Measurements from ENCODE around the gene GRB7.
"Not testable (repeated sequence)": the region's sequence is repeated elsewhere in the genome, so short reads cannot be mapped to it uniquely, and the experiment has no call there.

Gene GRB7

DNA sequence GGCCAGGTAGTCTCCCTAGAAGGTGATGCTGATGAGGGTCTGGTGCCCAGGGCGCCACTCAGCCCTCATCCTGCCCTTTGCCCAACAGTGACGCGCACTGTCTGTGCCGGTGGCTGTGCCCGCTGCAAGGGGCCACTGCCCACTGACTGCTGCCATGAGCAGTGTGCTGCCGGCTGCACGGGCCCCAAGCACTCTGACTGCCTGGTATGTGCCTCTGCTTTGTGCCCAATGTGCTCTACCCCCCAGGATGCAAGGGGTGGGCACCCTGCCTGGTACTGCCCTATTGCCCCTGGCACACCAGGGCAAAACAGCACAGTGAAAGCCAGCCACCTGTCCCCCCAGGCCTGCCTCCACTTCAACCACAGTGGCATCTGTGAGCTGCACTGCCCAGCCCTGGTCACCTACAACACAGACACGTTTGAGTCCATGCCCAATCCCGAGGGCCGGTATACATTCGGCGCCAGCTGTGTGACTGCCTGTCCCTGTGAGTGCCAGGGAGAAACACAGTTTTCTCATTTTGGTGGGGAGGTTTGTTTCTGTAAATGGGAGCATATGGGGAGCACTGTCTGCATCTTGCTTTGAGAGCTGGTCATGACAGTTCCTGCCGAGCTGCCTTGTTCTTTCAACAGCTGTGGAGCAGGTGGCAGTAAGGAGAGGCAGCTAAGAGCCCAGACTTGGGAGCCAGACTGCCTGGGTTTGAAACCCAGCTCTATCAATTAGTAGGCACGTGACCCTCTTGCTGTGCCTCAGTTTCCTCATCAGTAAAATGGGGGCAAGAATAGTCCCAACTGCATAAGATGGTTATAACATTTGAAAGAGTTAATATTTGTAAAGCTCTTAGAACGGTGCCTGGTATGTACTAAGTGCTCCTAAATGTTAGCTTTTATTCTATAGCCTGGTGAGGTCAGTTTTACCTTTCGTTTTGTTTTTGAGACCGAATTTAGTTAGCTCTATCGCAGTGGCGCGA lies 27.5 kb upstream of the GRB7 start:
- DNase-seq: no peak

DNA sequence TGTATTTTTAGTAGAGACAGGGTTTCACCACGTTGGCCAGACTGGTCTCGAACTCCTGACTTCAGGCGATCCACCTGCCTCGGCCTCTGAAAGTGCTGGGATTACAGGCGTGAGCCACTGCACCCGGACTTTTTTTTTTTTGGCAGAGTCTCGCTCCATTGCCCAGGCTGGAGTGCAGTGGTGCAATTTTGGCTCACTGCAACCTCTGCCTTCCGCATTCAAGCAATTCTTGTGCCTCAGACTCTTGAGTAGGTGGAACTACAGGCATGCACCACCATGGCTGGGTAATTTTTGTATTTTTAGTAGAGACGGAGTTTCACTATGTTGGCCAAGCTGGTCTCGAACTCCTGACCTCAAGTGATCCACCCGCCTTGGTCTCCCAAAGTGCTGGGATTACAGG lies 26.7 kb upstream of the GRB7 start:
- not testable (repeated sequence) for DNase-seq

DNA sequence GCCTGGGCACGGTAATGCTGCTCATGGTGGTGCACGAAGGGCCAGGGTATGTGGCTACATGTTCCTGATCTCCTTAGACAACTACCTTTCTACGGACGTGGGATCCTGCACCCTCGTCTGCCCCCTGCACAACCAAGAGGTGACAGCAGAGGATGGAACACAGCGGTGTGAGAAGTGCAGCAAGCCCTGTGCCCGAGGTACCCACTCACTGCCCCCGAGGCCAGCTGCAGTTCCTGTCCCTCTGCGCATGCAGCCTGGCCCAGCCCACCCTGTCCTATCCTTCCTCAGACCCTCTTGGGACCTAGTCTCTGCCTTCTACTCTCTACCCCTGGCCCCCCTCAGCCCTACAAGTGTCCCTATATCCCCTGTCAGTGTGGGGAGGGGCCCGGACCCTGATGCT lies 25.9 kb upstream of the GRB7 start:
- DNase-seq: no peak

DNA sequence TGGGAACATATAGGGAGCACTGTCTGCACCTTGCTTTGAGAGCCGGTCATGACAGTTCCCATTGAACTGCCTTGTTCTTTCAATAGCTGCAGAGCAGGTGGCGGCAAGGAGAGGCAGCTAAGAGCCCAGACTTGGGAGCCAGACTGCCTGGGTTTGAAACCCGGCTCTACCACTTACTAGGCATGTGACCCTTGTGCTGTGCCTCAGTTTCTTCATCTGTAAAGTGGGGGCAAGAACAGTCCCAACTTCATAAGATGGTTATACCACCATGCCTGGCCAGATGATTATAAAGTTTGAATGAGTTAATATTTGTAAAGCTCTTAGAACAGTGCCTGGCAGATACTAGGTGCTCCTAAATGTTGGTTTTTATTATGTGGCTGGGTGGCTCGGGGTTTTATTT lies 23.5 kb upstream of the GRB7 start:
- no peak for DNase-seq

DNA sequence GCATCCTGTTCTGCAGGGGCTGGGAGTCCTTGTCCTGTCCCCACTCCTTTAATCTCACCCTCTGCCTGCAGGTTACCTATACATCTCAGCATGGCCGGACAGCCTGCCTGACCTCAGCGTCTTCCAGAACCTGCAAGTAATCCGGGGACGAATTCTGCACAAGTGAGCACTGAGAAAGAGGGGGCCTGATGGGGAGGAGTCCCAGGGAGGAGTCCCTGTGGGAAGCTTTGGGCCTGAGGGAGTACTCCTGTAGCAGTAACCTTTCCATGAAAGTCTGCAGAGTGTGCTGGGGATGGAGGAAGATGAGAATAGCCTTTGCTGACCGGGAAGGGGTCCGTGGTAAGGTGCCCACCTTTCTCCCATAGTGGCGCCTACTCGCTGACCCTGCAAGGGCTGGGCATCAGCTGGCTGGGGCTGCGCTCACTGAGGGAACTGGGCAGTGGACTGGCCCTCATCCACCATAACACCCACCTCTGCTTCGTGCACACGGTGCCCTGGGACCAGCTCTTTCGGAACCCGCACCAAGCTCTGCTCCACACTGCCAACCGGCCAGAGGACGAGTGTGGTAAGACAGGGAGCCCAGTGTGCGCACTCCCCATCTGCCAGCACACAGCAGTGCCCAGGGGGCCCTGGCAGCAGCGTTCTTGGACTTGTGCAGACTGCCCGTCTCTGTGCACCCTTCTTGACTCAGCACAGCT lies 22.2 kb upstream of the GRB7 start:
- DNase-seq: no peak

DNA sequence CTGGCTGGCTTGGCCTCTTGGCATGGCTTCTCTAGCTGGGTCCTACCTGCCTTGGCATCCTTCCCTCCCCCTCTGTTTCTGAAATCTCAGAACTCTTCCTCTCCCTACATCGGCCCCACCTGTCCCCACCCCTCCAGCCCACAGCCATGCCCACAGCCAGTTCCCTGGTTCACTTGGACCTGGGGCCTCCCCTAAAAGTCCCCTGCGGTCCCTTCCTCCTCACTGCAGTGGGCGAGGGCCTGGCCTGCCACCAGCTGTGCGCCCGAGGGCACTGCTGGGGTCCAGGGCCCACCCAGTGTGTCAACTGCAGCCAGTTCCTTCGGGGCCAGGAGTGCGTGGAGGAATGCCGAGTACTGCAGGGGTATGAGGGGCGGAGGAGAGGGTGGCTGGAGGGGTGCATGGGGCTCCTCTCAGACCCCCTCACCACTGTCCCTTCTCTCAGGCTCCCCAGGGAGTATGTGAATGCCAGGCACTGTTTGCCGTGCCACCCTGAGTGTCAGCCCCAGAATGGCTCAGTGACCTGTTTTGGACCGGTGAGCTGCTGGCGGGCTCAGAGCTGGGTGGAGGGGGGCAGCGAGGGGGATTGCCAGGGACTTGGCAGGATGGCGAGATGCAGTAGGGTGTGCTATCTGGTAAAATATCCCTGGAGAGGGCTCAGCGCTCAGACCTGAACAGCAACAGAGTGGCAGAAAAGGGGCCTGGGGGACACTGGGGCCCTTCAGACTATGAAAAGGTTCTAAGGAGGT lies 21.5 kb upstream of the GRB7 start:
- no peak for DNase-seq

DNA sequence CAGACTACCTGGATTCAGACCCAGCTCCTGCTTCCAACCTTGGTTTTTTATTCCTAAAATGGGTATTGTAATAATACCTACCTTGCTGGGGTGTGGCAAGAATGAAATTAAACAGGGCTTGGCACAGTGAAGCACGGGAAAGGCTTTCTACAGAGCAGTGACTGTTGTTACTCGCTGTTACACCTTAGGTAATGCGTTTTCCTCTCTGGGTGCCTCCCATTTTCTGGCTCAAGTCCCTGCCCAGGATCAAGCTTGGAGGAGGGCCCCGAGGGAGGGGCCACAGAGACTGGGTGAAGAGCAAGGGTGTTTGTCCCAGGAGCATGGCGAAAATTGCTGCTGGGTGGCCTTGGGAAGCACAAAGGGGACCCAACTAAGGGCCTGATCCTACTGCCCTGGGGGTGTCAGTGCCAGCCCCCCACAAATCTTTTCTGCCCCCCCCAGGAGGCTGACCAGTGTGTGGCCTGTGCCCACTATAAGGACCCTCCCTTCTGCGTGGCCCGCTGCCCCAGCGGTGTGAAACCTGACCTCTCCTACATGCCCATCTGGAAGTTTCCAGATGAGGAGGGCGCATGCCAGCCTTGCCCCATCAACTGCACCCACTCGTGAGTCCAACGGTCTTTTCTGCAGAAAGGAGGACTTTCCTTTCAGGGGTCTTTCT lies 20.7 kb upstream of the GRB7 start:
- no peak for DNase-seq

DNA sequence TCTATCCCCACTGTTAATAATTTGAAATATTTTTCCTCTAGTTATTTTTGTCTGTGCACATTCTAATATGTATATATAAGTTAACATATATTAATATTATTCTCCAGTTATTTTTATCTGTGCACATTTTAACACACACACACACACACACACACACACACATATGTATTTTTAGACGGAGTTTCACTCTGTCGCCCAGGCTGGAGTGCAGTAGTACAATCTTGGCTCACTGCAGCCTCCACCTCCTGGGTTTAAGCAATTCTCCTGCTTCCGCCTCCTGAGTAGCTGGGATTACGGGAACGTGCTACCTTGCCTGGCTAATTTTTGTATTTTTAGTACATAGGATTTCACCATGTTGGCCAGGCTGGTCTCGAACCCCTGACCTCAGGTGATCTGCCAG lies 20.1 kb upstream of the GRB7 start:
- no peak for DNase-seq

DNA sequence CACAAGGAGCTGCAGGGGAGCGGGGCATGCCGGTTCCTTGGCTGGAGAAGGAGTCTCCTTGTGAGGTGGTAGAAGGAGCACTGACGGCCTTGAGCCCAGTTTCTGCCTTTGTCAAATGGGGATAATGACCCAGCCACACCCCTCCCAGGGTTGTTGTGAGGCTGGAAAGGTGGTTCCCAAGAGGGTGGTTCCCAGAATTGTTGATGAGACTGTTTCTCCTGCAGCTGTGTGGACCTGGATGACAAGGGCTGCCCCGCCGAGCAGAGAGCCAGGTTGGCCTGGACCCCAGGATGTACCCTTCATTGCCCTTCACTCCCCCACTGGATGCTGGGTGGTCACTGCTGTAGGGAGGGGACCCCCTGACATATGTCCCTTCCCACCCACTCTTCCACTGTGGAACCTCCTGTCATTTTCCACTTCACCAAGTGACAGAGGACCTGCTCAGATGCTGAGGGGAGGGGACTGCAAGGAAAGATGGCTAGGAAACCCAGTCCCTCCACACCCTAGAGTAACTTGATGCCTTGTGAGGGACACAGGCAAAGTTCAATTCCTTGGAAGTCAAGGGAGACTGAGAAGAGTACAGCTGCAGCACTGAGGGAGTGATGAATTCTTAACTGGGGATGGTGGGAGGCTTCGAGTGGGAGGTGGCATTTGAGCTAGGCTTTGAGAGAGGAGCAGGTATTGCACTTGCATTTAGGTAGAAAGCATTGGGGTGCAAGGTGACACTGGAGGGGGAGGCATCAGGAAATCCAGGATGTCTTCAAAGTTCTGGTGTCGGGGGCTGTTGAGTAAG lies 18.0 kb upstream of the GRB7 start:
- no peak for DNase-seq

DNA sequence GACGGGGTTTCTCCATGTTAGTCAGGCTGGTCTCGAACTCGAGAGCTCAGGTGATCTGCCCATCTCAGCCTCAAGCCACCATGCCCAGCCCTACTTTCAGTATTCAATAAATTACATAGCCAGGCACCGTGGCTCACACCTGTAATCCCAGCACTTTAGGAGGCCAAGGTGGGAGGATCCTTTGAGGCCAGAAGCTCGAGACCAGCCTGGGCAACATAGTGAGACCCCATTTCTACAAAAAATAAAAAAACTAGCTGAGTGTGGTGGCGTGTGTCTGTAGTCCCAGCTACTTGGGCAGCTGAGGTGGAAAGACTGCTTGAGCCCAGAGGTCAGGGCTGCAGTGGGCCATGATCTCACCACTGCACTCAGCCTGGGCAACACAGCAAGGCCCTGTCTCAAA lies 15.6 kb upstream of the GRB7 start:
- no peak for DNase-seq

DNA sequence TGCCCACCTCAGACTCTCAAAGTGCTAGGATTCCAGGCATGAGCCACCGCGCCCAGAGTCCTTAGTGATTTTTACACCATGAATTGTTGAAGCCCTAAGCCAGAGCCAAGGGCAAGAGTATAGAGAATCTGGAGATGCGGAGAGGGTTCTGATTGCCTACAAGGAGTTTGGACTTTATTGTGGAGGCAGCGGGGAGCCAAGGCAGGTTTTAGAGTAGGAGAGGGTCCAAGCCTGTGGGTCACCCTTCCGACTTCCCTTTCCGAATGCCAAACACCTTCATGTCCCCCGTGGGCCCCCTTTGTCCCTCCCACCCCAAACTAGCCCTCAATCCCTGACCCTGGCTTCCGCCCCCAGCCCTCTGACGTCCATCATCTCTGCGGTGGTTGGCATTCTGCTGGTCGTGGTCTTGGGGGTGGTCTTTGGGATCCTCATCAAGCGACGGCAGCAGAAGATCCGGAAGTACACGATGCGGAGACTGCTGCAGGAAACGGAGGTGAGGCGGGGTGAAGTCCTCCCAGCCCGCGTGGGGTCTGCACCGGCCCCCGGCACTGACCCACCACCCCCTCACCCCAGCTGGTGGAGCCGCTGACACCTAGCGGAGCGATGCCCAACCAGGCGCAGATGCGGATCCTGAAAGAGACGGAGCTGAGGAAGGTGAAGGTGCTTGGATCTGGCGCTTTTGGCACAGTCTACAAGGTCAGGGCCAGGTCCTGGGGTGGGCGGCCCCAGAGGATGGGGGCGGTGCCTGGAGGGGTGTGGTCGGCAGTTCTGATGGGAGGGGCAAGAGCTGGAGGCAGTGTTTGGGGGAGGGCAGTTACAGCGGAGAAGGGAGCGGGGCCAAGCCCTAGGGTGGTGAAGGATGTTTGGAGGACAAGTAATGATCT lies 14.5 kb upstream of the GRB7 start:
- no peak for DNase-seq

DNA sequence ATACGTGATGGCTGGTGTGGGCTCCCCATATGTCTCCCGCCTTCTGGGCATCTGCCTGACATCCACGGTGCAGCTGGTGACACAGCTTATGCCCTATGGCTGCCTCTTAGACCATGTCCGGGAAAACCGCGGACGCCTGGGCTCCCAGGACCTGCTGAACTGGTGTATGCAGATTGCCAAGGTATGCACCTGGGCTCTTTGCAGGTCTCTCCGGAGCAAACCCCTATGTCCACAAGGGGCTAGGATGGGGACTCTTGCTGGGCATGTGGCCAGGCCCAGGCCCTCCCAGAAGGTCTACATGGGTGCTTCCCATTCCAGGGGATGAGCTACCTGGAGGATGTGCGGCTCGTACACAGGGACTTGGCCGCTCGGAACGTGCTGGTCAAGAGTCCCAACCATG lies 13.0 kb upstream of the GRB7 start:
- no peak for DNase-seq

DNA sequence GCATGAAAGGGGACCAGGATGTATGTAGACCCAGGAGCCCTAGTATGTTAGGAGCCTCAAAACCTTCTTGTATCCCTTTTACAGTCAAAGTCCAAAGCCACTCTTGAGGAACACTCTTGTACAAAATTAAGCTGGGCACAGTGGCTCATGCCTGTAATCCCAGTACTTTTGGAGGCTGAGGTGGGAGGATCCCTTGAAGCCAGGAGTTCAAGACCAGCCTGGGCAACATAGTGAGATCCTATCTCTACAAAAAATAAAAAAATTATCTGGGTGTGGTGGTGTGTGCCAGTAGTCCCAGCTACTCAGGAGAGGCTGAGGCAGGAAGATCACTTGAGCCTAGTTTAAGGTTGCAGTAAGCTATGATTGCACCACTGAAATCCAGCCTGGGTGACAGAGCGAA lies 11.8 kb upstream of the GRB7 start:
- not testable (repeated sequence) for DNase-seq

DNA sequence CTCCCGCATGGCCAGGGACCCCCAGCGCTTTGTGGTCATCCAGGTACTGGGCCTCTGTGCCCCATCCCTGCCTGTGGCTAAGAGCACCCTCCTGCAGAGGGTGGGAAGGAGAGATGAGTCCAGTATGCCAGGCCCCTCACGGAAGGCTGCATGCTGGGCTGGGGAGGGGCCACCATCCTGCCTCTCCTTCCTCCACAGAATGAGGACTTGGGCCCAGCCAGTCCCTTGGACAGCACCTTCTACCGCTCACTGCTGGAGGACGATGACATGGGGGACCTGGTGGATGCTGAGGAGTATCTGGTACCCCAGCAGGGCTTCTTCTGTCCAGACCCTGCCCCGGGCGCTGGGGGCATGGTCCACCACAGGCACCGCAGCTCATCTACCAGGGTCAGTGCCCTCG lies 11.1 kb upstream of the GRB7 start:
- DNase-seq: no peak

DNA sequence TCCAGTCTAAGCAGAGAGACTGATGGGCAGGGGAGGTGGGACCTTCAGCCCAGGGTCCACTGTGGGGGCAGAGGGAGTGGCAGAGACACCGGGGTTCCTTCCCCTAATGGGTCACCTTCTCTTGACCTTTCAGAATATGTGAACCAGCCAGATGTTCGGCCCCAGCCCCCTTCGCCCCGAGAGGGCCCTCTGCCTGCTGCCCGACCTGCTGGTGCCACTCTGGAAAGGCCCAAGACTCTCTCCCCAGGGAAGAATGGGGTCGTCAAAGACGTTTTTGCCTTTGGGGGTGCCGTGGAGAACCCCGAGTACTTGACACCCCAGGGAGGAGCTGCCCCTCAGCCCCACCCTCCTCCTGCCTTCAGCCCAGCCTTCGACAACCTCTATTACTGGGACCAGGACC lies 10.2 kb upstream of the GRB7 start:
- no peak for DNase-seq

DNA sequence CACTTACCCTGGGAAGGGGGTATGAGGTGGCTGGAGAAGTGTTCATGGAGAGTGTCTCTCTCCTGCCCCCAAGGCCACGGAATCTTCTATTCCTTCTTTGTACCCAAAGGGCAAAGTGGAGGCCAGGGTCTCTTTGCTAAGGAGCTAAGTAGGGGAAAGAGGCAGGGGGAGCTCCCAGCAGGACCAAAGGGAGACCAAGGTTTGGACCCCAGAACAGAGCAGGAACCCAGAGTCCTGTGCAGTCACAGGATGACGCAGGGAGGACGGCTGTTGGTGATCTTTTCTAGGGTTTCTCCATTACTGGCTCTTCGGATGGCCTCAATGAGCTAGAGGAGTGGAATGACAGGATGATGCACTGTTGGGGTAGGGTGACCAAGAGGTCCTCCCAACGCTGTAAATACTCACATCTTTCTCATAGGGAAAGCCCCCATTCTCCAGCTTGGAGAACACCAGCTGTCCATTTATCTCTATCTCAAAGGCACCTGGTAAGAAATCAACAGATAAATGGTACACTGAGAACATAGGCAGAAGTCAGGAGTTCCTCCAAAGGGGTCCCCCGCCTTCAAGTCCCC lies 8.4 kb upstream of the GRB7 start:
- no peak for DNase-seq

DNA sequence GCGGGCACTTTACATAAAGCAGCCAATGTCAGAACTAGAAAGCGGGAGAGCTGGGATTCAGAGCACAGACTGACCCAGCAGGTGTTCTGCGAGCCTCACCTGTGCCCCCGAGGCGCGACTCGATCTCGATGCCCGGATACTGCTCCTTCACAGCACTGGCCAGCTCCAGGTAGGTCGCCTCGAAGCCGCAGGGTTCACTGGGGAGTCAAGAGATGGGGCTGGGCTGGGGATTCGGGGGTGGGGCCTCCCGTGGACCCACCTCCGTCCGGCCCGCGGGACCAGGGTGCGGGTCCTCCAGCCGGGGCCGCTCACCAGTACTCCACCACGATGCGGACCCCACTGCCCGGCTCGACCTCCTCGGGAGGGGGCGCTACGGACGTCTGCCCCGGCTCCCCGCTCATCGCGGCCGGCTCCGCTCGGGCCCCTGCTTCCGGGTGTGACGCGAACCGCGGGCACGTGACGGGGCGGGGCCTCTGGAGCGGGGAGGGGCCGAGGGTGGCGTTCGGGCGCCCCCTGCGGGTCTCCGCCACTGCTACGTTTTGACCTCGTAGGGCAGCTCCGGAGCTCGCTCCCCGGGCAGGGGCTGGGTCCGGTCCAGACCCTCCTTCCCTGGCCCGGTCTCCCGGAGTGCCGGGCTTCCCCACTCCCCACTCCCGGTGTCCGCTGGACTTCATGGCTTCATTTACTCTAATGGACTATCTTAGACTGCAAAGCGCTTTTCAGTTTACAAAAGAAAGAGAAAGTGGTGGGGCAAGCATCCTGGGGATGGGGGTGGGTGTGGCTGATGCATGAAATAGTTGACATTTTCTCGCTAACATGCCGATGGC lies 7.4 kb upstream of the GRB7 start, which contains the start of gene MIEN1:
Gene MIEN1 (minus strand): TSS at position 438 of the 827 bp plus-strand sequence. CDS start 37 bp downstream, at position 401.
- DNase-seq: peak; percentile 90

DNA sequence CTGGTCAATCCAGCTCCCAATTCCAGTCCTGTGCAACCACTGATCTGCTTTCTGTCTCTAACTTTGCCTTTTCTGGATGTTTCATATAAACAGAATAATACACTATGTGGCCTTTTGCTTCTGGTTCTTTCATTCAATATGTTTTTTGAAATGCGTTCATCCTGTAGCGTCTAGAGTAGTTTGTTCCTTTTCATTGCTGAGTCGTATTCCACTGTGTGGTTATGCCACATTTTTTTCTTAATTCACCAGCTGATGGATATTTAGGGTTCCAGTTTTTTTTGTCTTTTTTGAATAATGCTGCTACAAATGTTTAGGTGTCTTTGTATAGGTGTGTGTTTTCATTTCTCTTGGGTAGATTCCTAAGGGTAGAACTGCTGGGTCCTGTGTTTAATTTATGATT lies 5.2 kb upstream of the GRB7 start:
- no peak for DNase-seq

DNA sequence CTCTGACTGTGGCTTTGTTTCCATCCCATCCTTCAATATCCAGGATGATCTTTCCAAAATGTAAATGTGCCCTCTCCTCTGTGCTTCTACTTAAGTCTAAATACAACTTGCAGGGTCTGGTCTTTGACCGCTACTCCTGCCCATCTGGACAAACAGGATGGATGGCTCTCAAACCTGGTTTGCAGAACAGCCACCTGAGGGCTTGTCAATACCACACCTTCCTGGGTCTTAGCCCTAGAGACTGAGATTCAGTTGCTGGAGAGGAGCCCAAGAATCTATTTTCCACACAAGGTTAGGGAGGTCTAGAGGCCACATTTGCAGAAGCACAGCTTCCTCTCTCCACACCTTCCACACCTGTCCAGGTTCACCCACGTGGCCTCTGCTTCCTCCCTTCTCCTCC lies 1.9 kb upstream of the GRB7 start:
- DNase-seq: no peak

Measured in central memory CD4-positive, alpha-beta T cell (primary cell).